NCI-H1417 (cell line): ENCODE data around the gene LAMB3.
A peak's percentile ranks its signal among the peaks of the same experiment; 100 is the strongest.
"Not testable (repeated sequence)": the region's sequence is repeated elsewhere in the genome, so short reads cannot be mapped to it uniquely, and the experiment has no call there.

Source experiments
- DNase-seq, 3 experiments: peaks; one replicate each; lab custom pipeline; 2025; lab: John Stamatoyannopoulos, UW

The LAMB3 gene

DNA sequence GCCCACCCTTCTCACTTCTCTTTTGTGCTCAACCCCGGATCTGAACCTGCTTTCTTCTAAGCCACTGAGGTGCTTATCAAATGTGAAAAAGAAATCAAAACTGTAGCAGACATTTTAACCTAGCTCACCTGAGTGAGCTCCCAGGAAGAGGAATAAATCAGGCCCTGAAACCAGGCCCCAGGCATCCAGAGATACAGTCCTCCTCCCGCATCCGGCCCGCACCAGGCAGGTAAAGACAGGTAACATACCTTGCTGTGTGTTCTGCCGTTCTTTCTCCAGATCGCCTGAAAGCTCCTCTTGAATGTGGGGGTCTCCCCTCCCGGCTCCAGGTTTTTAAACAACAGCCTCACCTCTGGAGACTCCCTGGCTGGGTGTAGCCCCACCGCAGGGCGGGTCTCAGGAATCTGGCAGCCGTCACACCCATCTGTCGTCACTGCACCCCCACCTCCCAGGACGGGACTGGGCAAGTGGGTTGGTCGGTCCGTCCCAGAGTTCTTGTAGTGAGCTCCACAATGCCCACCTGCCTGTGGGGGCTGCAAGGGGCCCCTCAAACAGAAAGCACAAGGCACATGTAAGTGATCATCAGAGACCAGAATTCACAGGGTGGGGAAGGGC, at the start of gene LAMB3:
Gene LAMB3 (minus strand): TSS at position 305 of the 615 bp plus-strand sequence. CDS start 1,481 bp downstream, outside the sequence.
- DNase-seq: no peak

DNA sequence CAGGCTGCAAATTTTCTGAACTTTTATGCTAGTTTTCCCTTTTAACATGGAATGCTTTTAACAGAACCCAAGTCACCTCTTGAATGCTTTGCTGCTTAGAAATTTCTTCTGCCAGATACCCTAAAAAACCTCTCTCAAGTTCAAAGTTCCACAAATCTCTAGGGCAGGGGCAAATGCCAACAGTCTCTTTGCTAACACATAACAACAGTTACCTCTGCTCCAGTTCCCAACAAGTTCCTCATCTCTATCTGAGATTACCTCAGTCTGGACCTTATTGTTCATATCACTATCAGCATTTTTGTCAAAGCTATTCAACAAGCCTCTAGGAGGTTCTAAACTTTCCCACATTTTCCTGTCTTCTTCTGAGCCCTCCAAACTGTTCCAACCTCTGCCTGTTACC, 48.5 kb upstream of the LAMB3 start:
- not testable (repeated sequence) for DNase-seq

DNA sequence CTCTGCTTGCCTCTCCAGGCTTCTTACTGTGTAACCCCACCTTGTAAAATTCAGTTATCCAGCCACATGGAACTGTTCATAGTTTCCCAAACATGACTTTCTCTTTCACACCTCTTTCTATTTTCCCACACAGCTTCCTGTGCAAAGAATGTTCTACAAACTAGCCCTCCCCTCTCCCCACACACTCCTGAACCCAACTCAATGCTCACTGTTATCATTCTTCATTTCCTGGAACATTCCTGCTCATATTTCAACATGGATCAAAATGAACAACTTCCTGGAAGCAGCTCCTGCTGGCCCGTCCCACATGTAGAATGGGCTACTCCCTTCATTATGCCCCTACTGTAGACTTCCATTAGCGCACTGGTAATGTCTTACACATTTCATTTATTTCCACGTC, 44.9 kb upstream of the LAMB3 start:
- DNase-seq: no peak

DNA sequence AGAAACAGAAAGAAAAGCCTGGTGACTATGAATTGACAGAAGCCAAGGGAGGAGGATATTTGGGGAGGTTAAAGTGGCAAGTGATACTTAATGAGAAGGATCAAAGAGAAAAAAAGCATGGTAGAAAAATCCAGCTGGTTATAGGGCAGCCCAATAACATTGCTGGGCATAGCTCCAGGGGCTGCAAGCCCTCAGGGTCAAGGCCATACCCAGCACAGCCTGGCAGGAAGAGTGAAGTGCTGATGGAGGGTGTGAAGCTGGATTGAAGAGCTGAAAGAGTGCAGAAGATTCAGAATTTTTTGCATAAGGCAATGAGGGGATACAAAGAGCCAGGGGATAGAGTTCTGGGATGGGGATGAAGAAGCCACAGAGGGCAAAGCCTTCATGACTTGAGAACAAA, 44.4 kb upstream of the LAMB3 start:
- DNase-seq: peak in 1 of 3 experiments; percentile 35

DNA sequence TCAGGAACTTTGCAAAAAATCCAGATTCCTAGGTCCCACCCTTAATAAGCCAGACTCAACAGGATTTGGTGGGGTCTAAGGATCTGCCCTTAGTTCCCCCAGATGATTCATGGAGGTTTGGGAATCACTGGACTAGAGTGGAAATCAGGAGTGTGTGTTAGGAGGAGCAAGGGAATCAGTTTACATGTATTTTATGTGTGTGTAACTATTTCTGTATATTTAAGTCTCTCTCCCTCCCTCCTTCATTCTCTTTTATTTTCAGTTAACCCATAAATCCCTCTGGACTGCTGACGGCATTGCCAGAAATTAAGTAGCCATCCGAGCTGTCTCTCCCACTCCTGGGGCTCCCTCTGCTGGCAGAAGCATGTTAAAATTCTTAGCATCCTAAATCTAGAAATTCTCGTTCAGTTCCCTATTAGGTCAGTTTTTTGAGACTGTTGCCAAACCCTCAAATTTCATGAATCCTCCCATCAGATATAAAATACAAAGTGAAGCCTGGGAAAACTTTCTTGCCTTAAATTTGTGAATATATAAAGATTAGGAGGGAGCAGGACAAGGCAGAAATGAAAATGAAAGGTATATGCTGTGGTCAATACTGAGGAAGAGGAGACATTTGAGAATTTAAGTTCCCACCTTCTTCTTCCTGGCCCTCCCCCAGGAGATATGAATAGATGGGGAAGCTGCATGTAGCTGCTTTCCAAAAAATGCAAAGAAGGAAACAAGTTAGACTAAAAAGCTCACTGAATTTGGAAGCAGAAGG, 40.7 kb upstream of the LAMB3 start:
- peak; percentile 18 to 90 (median 52) for DNase-seq

DNA sequence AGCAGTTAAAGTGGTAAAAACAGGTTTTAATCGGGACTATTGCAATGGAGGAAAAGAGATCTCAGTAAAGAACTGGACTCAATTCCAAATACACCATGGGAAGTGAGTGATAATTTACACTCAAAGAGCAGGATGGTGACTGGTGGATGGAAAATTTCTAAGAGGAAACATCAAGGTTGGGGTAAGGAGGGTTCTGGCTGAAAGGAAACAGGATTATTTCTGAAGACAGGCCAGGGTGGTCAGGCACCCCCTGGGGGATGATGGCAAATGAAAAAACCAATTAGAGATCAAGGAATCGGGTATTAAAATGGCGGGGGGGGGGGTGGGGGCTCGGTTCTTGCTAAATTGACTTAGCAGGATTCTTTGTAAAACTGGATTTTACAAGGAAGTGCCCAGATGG, 40.1 kb upstream of the LAMB3 start:
- peak in 1 of 3 experiments; percentile 18 for DNase-seq

DNA sequence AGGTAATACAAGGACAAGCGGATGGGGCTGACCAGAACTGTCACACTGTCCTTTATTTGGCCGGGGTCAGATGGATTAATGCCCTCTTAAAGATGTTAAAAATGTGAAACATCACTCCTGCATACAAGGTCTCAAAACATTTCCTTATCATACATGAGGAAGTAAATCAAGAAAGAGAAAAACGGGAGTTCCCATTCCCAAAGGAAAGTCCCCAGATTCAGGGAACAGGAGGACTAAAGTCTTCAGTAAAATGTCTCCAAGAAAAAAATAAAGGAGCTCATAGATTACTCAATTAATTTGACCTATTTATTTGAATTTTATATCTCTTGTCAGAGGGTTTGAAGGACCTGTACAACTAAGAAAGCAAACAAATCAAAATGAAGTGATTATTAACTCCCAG, 39.0 kb upstream of the LAMB3 start:
- DNase-seq: no peak

DNA sequence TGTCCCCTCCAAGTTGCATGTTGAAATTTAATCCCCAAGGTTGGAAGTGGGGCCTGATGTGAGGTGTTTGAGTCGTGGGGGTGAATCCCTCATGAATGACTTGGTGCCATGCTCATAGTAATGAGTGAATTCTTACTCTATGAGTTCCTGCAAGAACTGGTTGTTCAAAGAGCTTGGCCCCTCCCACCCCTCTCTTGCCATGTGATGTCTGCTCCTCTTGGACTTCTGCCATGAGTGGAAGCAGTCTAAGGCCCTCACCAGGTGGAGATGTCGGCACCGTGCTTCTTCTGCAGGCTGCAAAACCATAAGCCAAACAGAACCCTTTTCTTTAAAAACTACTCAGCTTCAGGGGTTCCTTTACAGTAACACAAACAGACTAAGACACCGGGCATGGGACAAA, 37.3 kb upstream of the LAMB3 start:
- DNase-seq: peak in 1 of 3 experiments; percentile 7

DNA sequence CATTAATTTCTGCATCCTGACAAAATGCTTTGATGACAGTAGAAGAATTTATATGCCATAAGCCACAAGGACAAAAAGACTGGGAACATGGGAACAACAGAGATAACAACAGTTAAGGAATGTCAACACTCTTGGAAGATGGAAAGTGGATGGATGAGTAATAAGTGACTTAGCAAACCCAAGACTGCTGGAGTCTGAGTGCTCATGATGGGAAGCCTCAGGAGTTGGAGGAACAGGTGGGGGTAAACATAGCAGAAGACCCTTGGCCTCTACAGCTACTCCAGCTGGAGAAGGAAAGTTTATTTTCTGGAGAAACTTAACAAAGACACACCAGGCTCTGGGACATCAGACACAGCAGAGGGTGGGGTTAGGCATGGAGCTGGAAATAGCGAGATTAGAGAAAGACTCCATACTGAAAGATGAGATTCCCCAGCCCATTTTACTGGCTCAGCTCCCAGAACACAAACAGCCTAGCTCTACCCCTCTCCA, 36.6 kb upstream of the LAMB3 start:
- no peak for DNase-seq

DNA sequence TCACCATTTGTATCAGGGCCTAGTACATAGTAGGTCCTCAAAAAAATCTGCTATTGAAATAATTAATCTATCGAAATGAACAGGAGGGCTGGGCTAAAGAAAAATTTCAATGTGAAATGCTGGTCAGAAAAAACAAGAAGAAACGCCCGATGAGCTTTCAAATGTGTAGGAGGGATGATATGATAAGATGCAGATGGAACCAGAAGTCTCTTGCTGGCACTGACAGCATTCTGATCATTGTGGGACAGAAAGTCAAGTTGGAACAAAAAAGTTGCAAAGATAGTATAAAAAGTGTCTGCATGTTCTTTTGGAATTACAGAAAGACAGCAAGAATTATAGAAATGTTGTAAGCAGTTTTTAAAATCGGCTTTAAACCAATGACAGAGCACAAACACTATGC, 34.1 kb upstream of the LAMB3 start:
- DNase-seq: no peak

DNA sequence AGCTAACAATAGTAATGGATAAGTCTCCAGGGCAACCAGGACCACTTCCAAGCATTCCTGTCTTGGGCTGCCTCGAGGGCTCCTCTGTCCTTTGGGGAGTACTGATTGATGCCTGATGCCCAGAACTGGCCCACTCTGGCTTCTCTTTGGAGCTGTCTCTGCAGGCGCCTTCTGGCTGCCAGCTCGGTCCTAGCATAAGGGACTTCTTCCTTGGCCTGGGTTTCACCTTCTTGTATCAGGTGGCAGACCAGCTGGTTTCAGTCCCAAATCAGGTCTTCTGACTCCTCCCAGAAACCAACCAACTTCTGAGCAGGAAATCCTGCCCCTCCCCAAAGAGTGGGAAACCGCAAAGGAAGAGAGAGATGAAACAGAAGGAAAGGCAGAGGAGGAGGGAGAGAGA, 33.6 kb upstream of the LAMB3 start:
- DNase-seq: no peak

DNA sequence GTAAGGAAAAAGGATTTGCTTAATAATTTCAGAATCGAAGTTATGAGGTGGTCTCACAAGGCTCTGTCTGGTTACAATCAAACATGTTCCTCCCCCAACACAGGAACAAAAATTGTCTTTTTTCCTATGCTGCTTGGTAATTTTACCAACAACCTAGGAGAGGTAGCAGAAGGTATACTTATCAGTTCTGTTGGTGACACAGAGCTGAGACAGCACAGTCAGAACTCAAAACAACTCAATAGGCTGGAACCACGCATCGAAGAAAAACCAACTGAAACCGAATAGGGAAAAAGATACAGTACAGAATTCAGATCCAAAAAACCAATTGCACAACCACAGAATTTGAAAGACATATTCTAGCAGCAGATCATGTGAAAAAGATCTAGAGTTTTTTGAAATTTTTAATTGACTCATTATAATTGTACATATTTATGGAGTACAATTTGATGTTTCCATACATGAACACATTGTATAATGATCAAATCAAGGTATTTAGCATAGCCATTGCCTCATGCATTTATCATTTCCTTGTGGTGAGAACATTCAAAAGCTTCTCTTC, 26.8 kb upstream of the LAMB3 start:
- DNase-seq: no peak

DNA sequence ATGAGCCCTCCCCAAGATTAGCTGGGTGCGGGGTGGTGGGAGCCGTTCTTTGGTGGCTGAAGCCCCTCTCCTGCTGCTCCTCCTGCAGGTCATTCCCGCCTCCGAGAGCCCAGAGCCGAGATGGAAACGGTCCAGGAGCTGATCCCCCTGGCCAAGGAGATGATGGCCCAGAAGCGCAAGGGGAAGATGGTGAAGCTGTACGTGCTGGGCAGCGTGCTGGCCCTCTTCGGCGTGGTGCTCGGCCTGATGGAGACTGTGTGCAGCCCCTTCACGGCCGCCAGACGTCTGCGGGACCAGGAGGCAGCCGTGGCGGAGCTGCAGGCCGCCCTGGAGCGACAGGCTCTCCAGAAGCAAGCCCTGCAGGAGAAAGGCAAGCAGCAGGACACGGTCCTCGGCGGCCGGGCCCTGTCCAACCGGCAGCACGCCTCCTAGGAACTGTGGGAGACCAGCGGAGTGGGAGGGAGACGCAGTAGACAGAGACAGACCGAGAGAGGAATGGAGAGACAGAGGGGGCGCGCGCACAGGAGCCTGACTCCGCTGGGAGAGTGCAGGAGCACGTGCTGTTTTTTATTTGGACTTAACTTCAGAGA, 23.4 kb upstream of the LAMB3 start:
- peak in 2 of 3 experiments; percentile 81 to 83 for DNase-seq

DNA sequence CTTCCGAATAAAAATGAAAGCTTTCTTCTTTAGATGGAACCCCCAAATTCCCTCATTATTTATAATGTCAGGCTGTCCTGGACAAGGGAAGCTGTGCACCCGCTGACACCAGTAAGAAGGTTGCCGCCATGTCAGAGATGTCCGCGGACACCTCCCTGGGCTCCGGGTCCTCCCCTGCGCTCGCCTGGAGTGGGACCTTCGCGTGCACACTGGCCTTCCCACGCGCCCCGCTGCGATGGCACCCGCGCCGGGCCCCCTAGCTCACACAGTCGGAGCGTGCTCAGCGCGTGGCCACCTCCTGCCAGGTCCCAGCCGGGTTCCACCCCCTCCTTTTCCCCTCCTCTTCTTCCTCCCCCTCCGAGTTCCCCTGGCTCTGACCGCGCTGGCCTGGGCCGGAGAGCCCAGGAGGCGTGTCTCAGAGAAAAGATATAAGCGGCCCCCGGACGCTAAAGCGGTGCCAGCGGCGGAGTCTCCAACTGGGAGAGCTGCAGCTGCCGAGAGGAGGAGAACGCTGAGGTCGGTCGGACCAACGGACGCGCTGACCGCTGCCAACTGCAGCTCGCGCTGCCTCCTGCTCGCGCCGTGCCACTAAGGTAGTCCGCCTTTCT, 22.8 kb upstream of the LAMB3 start, which contains the start of gene G0S2:
Gene G0S2 (plus strand): TSS at position 456 of the 608 bp plus-strand sequence. CDS start 273 bp downstream, outside the sequence.
- DNase-seq: peak in 2 of 3 experiments; percentile 81 to 85

DNA sequence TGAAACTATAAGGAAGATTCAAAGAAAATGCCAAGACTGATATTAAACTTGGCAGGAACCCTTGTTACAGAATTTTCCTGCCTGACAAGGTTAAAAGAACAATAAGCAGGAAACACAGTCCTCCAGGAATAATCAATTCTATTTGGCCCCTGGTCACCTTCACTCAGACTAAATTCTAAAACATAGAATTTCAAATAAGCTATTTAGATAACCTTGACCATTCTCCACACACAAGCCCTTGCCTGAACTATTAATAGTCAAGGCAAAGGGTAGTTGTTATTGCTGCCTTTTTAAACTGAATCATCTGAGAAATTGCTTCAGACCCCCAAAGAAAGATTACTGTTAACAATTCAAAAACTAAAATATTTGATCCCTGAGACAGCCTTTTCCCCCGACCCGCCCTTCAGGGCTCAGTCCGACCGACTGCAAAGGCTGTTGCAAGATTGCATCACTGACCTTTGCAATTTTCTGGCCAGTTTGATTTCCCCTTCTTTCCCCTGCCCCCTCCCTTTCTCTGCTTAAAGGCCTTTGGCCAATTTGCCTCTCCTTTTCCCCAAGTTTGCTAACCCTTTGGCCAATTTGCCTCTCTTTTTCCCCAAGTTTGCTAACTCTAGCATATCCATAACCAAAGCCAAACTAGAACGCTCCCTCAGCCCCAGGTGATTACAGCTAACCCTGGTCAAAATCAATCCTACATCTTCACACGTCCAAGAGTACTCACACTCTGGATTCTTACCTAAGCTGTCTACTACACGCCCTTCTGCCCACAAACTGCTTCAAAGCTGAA, 21.6 kb upstream of the LAMB3 start:
- no peak for DNase-seq

DNA sequence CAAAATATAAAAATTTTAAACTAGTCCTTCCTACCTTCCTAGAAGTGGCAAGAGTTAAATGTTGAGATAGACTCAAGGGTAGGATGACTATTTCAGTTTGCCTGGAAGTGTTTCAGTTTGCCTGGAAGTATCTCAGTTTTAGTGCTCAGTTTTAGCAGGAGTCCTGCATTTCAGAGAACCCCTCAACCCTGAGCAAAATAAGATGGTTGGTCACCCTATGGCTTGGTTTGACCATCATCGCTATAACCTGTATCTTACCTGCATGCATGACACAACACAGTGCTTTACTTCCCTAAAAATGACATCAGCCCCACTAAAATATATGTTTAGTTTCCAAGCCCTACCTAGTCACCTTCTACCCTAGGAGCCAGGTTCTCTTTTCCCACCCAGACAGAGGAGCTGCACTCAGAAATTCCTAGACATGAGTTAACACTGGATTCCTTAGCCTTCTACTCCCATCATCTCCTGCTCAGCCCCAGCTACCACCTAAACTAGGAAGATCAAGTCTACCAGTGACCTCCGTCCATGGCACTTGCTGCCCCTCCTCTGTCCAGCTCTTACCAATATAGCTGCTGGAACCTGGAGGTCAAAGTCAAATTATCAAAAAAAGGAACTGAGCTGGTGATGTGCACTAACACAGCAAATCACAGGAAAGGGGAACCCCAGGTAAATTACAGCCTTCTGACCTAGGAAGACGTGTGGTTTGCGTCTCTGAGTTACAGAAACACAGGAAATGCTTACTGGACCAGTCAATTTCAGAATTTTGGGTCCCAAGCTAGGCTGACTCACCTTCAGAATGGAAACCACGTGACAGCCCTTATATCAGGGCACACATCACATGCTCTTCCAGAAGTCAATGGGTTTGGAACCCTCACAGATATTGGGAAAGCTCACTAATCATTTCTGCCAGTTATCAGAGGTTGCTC, 20.7 kb upstream of the LAMB3 start:
- no peak for DNase-seq

DNA sequence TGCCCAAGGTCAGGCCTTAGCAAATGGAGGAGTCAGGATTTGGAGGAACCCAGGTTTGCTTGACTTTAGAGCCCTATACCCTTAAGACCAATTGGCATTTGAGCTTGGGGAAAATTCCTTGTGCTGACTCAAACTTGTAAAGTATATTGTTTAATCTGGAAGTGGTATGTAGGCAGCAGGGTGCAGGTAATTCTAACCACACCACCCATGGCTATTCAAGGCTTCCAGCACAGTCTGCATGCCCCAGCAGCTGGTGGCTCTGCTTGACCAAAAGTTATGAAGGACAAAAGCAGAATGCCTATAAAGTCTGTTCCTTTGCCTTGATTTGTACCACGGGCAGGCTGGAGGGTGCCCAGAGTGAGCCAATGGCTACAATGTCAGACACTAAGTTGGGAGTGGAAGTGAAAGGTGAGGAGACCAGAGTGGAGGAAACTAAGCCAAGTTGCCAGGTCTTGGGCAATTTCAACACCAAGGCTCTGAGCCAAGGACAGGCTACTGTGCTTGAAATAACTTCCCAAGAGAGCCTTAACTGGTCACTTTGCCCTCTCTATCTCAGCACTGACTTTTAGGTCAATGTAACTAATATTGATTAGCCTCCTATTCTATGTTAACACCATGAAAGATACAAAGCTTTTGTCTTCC, 18.3 kb upstream of the LAMB3 start:
- no peak for DNase-seq

DNA sequence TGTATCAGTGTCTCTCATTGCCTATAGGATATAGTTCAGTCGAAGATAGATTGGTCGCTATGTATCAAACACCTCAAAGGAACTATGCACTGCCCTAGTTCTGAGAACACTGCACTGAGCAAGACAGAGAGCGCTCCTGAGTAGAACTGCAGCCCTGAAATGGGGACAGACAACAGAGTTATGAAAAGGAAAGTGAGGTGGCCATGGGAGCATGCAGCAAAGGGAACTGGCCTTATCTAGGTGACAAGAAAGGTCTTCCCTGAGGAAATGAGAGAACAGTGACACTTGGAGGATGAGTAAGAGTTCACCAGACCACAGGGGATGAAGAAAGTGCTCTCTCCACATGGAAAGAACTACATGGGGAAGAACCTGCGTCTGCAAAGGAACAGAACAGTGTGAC, 15.5 kb upstream of the LAMB3 start:
- no peak for DNase-seq

DNA sequence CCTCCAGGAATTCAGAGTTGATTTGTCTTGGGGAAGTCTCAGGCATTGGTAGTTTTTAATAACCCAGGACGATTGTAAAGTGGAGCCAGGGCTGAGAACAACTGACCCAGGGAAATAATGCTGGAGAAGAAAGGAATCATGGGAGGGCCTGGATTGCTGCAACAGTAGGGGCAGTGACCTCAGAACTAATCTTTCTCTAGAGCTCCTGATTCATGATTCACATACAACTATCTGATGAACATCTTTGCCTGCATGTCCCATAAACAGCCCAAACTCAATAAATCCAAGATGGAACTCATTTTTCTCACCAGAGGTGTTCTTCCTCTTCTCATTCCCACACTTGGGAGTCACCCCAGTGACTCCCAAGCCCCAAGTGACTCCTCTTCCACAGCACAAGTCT, 14.9 kb upstream of the LAMB3 start:
- no peak for DNase-seq

DNA sequence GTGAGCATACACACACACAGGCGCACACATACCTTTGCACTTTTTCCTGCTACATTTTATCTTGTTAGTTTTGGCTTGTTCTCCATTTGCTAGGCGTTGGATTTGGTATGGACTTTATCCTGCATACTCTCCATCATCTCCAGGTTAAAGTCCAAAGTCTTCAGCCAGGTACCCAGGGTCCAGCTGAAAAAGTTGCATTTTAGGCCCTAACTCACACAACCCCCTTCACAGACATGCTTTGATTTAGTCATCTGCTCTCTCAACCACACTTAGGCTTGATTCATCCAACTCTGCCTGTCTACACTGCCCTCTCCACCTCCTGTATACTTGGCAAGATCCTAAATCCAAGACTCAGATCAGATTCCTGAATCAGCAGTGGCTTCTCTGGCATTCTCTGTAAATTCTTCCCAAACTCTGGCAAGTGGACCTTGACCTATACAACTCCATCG, 10.7 kb upstream of the LAMB3 start:
- no peak for DNase-seq
